Stimulated activated CD4-positive, alpha-beta T cell treated with anti-CD3 and anti-CD28 coated beads, Interleukin-1b, Interleukin-23, amount 100 ng/mL, for 1 hour (primary cell): ENCODE measurements around the gene CRIP3.

Experiments
- DNase-seq, 2 donors: peaks; one replicate each; pipeline ENCODE4 v3.0.0-alpha.2; 2020; ENCODE audit warnings: low read depth in 2 of 2

CRIP3 gene

GRCh38 chr6:43273707-43274106 is 34.9 kb downstream of the CRIP3 start:
- DNase-seq = no peak

DNA sequence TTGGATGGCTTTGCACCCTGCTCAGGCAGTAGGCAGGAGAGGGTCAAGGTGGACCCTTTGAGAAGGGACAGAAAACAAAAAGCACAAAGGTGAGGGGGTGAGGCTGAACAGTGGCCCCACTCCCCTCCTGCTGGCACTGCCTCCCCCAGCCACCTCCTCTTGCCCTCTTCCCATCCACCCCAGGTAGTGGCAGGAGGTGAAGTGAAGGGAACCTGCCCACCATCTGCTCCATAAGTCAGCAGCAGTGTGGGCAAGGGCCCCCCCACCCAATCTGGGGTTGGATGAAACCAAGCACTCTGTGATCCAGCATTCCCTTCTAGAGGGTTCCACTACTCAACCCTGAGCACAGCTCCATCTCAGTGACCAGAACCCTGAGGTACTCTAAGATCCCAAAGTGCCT is 36.7 kb downstream of the CRIP3 start:
- no peak for DNase-seq

DNA sequence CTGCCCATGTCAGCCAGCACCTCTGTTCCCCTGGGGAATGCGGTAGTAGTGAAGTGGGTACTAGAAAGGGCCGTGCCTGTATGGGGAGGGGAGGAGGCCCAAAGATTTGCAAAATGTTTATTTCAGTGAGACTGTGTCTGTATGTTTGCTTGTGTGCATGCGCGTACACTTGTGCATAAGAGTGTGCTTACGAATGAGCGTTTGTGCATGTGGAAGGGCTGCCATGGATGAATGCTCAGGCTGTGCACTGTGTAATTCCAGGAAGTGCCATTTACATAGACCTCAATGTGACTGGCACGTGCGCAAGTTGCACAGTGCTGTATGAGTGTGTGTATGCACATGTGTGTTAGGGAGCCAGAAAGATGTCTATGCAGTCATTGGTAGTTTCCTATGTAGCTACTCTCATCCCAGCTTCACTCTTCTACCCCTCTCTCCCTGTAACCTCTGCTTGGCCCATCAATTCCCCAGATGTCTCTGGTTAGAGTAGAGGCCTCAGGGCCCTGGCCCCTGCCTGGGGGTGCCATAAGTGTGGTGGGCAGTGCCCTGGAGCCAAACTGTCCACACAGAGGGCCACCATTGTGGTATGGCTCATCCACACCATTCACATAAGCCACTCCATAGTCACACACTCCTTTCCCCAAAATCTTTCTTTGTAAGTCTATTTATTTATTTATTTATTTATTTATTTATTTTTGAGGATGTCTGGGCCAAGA is 37.4 kb downstream of the CRIP3 start:
- DNase-seq = no peak

GRCh38 chr6:43269273-43270007 is 39.2 kb downstream of the CRIP3 start:
- peak in 1 of 2 donors; percentile 21 for DNase-seq

- no peak for DNase-seq
These were observed 39.8 kb downstream of the CRIP3 start for GRCh38 chr6:43268782-43269272.

GRCh38 chr6:43268355-43268700 is 40.3 kb downstream of the CRIP3 start:
- no peak for DNase-seq

DNA sequence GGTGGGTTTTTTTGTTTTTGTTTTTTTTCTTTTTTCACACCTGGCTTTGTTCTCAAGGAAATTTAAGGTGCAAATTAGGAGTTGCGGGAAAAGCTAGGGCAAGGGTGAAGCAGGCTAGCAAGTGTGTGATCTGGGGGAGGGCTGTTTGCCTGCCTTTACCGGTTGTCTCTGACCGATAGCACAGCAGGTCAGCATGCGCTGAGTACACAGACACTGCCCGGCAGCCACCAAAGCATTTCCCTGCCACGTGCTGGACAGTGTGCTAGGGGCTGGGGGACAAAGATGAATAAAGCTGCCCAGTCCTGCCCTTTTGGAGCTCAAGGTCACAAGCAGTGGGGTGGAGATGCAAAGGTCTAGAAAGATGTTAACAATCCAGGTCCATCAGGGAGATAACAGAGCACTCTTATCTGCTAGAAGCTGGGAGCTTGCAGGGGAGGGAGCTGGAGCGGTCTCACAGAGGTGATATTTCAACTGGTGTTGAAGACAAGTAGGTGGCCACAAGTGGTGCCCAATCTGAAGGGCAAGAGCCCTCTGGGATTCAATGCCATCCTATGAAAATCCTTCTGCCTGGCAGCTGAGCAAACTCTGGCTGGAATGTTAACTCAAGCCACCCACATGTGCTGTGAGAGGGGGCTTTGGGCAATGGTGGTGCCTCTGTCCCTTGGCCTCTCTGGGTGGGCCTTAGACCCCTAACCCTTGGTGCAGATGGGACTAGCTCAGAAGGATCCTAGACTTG is 40.8 kb downstream of the CRIP3 start:
- no peak for DNase-seq

GRCh38 chr6:43265564-43265963 is 43.1 kb downstream of the CRIP3 start:
- DNase-seq = no peak

DNA sequence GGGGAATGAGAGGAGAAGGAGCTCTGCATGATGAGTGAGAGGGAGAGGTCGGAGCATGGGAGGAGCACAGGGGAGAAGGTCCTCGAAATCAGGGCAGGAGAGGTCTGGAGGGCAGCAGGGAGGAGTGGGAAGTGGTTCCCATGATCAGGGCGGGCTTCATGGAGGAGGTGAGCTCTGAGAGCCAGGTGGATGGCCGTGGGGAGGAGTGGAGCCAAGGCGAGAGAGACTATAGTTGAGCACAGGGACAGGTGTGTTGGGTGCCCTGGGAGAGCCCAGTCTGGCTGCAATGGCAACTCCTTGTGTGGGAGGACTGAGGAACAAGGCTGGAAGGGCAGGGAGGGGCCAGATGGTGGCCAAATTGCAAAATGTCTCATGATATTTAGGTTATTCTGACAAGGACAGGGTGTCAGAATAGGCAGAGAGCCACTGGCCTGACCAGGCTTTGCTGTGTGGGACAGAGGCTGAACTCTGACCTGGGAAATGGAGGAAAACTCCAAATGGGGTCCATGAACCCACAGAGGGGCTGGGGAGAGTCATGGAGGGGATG is 44.0 kb downstream of the CRIP3 start:
- no peak for DNase-seq

- DNase-seq = peak; percentile 50 to 57
These were observed 45.1 kb downstream of the CRIP3 start for GRCh38 chr6:43263314-43264178.

- no peak for DNase-seq
These were observed 45.8 kb downstream of the CRIP3 start for GRCh38 chr6:43262780-43263313.

GRCh38 chr6:43262000-43262779 is 46.4 kb downstream of the CRIP3 start:
- no peak for DNase-seq

GRCh38 chr6:43261198-43261597 is 47.4 kb downstream of the CRIP3 start:
- no peak for DNase-seq

DNA sequence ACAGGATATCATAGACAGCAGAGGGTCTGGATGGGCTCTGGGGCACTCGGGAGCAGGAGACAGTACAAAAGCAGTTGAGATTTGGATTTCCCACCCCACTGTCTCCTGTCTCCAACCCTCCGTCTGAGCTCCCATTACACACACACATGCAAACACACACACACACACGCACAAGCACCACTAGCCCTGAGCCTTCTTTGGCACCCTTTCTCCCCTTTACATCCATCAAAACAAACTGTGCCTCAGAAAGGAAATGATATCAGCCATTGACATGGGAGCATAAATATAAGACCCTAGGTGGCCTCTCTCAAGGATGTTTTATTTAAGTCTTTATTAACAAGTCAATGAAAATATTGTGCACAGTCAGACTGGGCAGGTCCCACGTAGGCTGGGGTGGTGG is 47.8 kb downstream of the CRIP3 start:
- no peak for DNase-seq

- DNase-seq = no peak
These were observed 49.6 kb downstream of the CRIP3 start for GRCh38 chr6:43258807-43259686.

- DNase-seq = no peak
These were observed 50.4 kb downstream of the CRIP3 start for GRCh38 chr6:43258180-43258579.

GRCh38 chr6:43257367-43258145 is 51.1 kb downstream of the CRIP3 start:
- DNase-seq = no peak

GRCh38 chr6:43256670-43257366 is 51.8 kb downstream of the CRIP3 start:
- DNase-seq = no peak
